Liver (tissue), 3 donors: ENCODE data around the gene MAP2K6.

Experiments
- ATF3 ChIP-seq: IDR thresholded peaks from 2 replicates; pipeline ENCODE4 v1.6.1; 2016; ENCODE audit warnings: antibody characterized with exemption
- CTCF ChIP-seq: fragments of 150-350 bp; IDR thresholded peaks from 2 replicates; pipeline ENCODE4 v1.5.1; 2017; ENCODE audit warnings: improper control_type of control experiment, low read depth, low read length; ENCODE audit not compliant: missing input control
- FOXA1 ChIP-seq: IDR thresholded peaks from 2 replicates; pipeline ENCODE4 v1.6.1; 2016; ENCODE audit warnings: antibody characterized with exemption
- GABPA ChIP-seq, 2 donors: IDR thresholded peaks in 1 of 2; conservative IDR thresholded peaks in 1 of 2; 2 replicates each; pipeline ENCODE4 v1.6.1; 2016; ENCODE audit warnings: antibody characterized with exemption in 2 of 2, mild to moderate bottlenecking in 1 of 2, moderate library complexity in 1 of 2
- HNF4A ChIP-seq, 2 donors: conservative IDR thresholded peaks; 2 replicates each; pipeline ENCODE4 v1.6.1; 2016; ENCODE audit warnings: antibody characterized with exemption in 2 of 2, mild to moderate bottlenecking in 2 of 2
- HNF4G ChIP-seq: IDR thresholded peaks from 2 replicates; pipeline ENCODE4 v1.6.1; 2016; ENCODE audit warnings: antibody characterized with exemption
- MAX ChIP-seq: IDR thresholded peaks from 2 replicates; pipeline ENCODE4 v1.6.1; 2016; ENCODE audit warnings: antibody characterized with exemption
- RAD21 ChIP-seq, 2 donors: IDR thresholded peaks; 2 replicates each; pipeline ENCODE4 v1.6.1; 2016; ENCODE audit warnings: antibody characterized with exemption in 2 of 2, mild to moderate bottlenecking in 2 of 2
- REST ChIP-seq: IDR thresholded peaks from 2 replicates; pipeline ENCODE4 v1.6.1; 2016; ENCODE audit warnings: antibody characterized with exemption, mild to moderate bottlenecking
- RXRA ChIP-seq, 2 donors: IDR thresholded peaks; 2 replicates each; pipeline ENCODE4 v1.6.1; 2017 to 2018; ENCODE audit warnings: antibody characterized with exemption in 2 of 2, mild to moderate bottlenecking in 1 of 2
- SP1 ChIP-seq: IDR thresholded peaks from 2 replicates; pipeline ENCODE4 v1.6.1; 2018; ENCODE audit warnings: antibody characterized with exemption, mild to moderate bottlenecking
- TAF1 ChIP-seq: conservative IDR thresholded peaks from 2 replicates; pipeline ENCODE4 v1.6.1; 2016; ENCODE audit warnings: antibody characterized with exemption, mild to moderate bottlenecking
- YY1 ChIP-seq: IDR thresholded peaks from 2 replicates; pipeline ENCODE4 v1.6.1; 2016; ENCODE audit warnings: antibody characterized with exemption, mild to moderate bottlenecking
- ZBTB33 ChIP-seq: IDR thresholded peaks from 2 replicates; pipeline ENCODE4 v1.6.1; 2016; ENCODE audit warnings: antibody characterized with exemption
- donor health status: healthy.
- donor health status: healthy.

GRCh38 chr17:69477204-69477902, 62.9 kb downstream of the MAP2K6 start:
- TF ChIP-seq ATF3: no peak
- no peak for TF ChIP-seq CTCF
- TF ChIP-seq MAX: no peak
- TF ChIP-seq ZBTB33: no peak
- TF ChIP-seq REST: no peak
- TF ChIP-seq YY1: no peak
- TF ChIP-seq GABPA (IDR thresholded peaks at IDR 0.05 in 1 of 2, conservative IDR thresholded peaks at IDR 0.05 in 1 of 2): no peak
- TF ChIP-seq SP1: no peak
- no peak for TF ChIP-seq HNF4G
- TF ChIP-seq TAF1: no peak
- no peak for TF ChIP-seq FOXA1
- no peak for TF ChIP-seq RAD21 (IDR thresholded peaks at IDR 0.05)
- peak; percentile 59 to 73 for TF ChIP-seq HNF4A (conservative IDR thresholded peaks at IDR 0.05)
- TF ChIP-seq RXRA (IDR thresholded peaks at IDR 0.05): no peak
